WTC11 (cell line): ENCODE data around the gene FURIN. TPM values are rescaled to one million over a fixed set of nuclear protein-coding genes. Genes with fewer than 3 reads are reported as not detected.

Experiments used
- ATAC-seq: fragments of 200-7000 bp; cut with Tn5 transposase; 2 replicates; pipeline ENCODE4 v1.10.0; 2021; ENCODE audit warnings: mild to moderate bottlenecking, moderate library complexity
- CTCF ChIA-PET: fragments of 300-600 bp; sonication (Branson Sonifier 250); formaldehyde crosslinking; loops from one replicate; lab custom pipeline; 2021; ENCODE audit warnings: antibody characterized with exemption; lab: Charles Lee
- POLR2A ChIA-PET: fragments of 350-600 bp; sonication (Branson Sonifier 250); formaldehyde crosslinking; loops from one replicate; lab custom pipeline; 2021; ENCODE audit warnings: antibody characterized with exemption; lab: Charles Lee
- DNase-seq: peaks from one replicate; pipeline ENCODE4 v3.0.0; 2021; ENCODE audit warnings: low spot score
- H3K27ac Mint-ChIP-seq: 2 replicates; pipeline ENCODE4 v1.8.0; 2021; ENCODE audit warnings: mixed read lengths
- H3K27me3 Mint-ChIP-seq: 2 replicates; pipeline ENCODE4 v1.8.0; 2021; ENCODE audit warnings: low read depth, mild to moderate bottlenecking, moderate library complexity, mixed read lengths
- H3K36me3 Mint-ChIP-seq: 2 replicates; pipeline ENCODE4 v1.8.0; 2021; ENCODE audit warnings: mixed read lengths
- H3K4me1 Mint-ChIP-seq: 2 replicates; pipeline ENCODE4 v1.8.0; 2022; ENCODE audit warnings: mixed read lengths
- H3K4me3 Mint-ChIP-seq: 2 replicates; pipeline ENCODE4 v1.8.0; 2021; ENCODE audit warnings: mild to moderate bottlenecking, moderate library complexity, mixed read lengths
- H3K9me3 Mint-ChIP-seq: 2 replicates; pipeline ENCODE4 v1.8.0; 2021; ENCODE audit warnings: mixed read lengths
- JAZF1 ChIP-seq: fragments of 250-450 bp; sonication (Bioruptor Pico); IDR thresholded peaks from 2 replicates; pipeline ENCODE4 v1.9.0; 2021; ENCODE audit warnings: moderate library complexity, mild to moderate bottlenecking, inconsistent platforms
- MXD4 ChIP-seq: fragments of 250-450 bp; sonication (Bioruptor Pico); IDR thresholded peaks from 2 replicates; pipeline ENCODE4 v1.8.0; 2021; ENCODE audit warnings: mild to moderate bottlenecking, moderate library complexity, borderline replicate concordance
- NFATC4 ChIP-seq: fragments of 250-450 bp; sonication (Bioruptor Pico); IDR thresholded peaks from 2 replicates; pipeline ENCODE4 v1.9.0; 2021; ENCODE audit warnings: mild to moderate bottlenecking
- SP1 ChIP-seq: sonication (generic); formaldehyde crosslinking; conservative IDR thresholded peaks from 2 replicates; pipeline ENCODE4 v1.8.1; 2022; ENCODE audit warnings: missing genetic modification reagents
- TCF7 ChIP-seq: sonication (generic); formaldehyde crosslinking; IDR thresholded peaks from 2 replicates; pipeline ENCODE4 v1.8.0; 2022; ENCODE audit warnings: mild to moderate bottlenecking, low read depth, missing genetic modification reagents, moderate library complexity
- TP53 ChIP-seq: sonication (generic); formaldehyde crosslinking; IDR thresholded peaks from 2 replicates; pipeline ENCODE4 v1.8.1; 2023; ENCODE audit warnings: mild to moderate bottlenecking, missing genetic modification reagents
- ZBTB21 ChIP-seq: sonication (generic); formaldehyde crosslinking; IDR thresholded peaks from 2 replicates; pipeline ENCODE4 v1.8.1; 2023; ENCODE audit warnings: mild to moderate bottlenecking, missing genetic modification reagents, borderline replicate concordance
- ZNF121 ChIP-seq: sonication (generic); formaldehyde crosslinking; IDR thresholded peaks from 2 replicates; pipeline ENCODE4 v1.8.0; 2023; ENCODE audit warnings: missing genetic modification reagents
- total RNA-seq: library from RNA; stranded (reverse); gene quantifications from 3 replicates; pipeline ENCODE4 v1.2.3, GENCODE V29; 2021
- TF ChIP-seq, protein P1 (sequence below): sonication (generic); formaldehyde crosslinking; IDR thresholded peaks from 2 replicates; pipeline ENCODE4 v1.8.0; 2023; ENCODE audit warnings: missing genetic modification reagents, mild to moderate bottlenecking, borderline replicate concordance
- TF ChIP-seq, protein P2 (sequence below): sonication (generic); formaldehyde crosslinking; IDR thresholded peaks from 2 replicates; pipeline ENCODE4 v1.8.1; 2023; ENCODE audit warnings: mild to moderate bottlenecking, missing genetic modification reagents
- TF ChIP-seq, protein P3 (sequence below): fragments of 250-450 bp; sonication (Bioruptor Pico); IDR thresholded peaks from 2 replicates; pipeline ENCODE4 v1.9.0; 2021; ENCODE audit warnings: mild to moderate bottlenecking, borderline replicate concordance
- TF ChIP-seq, protein P4 (sequence below): sonication (generic); formaldehyde crosslinking; IDR thresholded peaks from 2 replicates; pipeline ENCODE4 v1.8.0; 2022; ENCODE audit warnings: mild to moderate bottlenecking, missing genetic modification reagents
- TF ChIP-seq, protein P5 (sequence below): sonication (generic); formaldehyde crosslinking; IDR thresholded peaks from 2 replicates; pipeline ENCODE4 v1.8.1; 2023; ENCODE audit warnings: mild to moderate bottlenecking, moderate library complexity, missing genetic modification reagents
- TF ChIP-seq, protein P6 (sequence below): sonication (generic); formaldehyde crosslinking; conservative IDR thresholded peaks from 2 replicates; pipeline ENCODE4 v1.8.1; 2022; ENCODE audit warnings: mild to moderate bottlenecking, missing genetic modification reagents
- TF ChIP-seq, protein P7 (sequence below): sonication (generic); formaldehyde crosslinking; IDR thresholded peaks from 2 replicates; pipeline ENCODE4 v1.8.0; 2022; ENCODE audit warnings: mild to moderate bottlenecking, missing genetic modification reagents
- TF ChIP-seq, protein P8 (sequence below): fragments of 250-450 bp; sonication (Bioruptor Pico); conservative IDR thresholded peaks from 2 replicates; pipeline ENCODE4 v1.9.0; 2021; ENCODE audit warnings: mild to moderate bottlenecking

Gene FURIN
- total RNA-seq, 1 experiment from 2014 or later = 46.3 TPM

DNA sequence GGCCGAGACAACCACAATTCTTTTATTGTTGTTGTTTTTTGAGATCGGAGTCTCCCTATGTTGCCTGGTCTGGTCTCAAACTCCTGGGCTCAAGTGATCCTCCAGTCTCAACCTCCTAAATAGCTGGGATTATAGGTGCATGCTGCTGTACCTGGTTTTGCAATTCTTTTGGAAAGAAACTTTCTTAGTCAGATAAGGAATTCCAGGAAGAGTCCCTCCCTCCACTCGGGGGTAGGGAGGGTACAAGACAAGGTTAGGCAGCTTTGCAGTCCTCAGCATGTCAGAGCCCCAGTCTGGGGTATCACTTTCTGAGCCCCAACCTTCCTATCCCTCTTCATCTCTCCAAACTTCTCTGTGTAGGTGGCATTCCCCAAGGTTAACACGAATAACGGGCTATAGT lies 33.8 kb upstream of the FURIN start:
- ATAC-seq (no peak), DNase-seq (no peak)
- no peak overlapping the region for H3K4me3 Mint-ChIP-seq
- ChIA-PET POLR2A (no interaction called here), CTCF (interaction anchor here (1.0 to 1.4 kb wide), 2 partner anchors 51 to 97 kb away, joined by 3 to 4 read pairs; partner anchors contain the start of gene HDDC3)
- no peak overlapping the region for H3K27ac Mint-ChIP-seq
- no peaks in the 10 kb centered on the region for H3K27me3 Mint-ChIP-seq
- H3K9me3 Mint-ChIP-seq = no peaks in the 10 kb centered on the region
- peaks cover 41% of the 10 kb centered on the region for H3K4me1 Mint-ChIP-seq
- no peaks in the 10 kb centered on the region for H3K36me3 Mint-ChIP-seq
- TF ChIP-seq, protein P1, sequence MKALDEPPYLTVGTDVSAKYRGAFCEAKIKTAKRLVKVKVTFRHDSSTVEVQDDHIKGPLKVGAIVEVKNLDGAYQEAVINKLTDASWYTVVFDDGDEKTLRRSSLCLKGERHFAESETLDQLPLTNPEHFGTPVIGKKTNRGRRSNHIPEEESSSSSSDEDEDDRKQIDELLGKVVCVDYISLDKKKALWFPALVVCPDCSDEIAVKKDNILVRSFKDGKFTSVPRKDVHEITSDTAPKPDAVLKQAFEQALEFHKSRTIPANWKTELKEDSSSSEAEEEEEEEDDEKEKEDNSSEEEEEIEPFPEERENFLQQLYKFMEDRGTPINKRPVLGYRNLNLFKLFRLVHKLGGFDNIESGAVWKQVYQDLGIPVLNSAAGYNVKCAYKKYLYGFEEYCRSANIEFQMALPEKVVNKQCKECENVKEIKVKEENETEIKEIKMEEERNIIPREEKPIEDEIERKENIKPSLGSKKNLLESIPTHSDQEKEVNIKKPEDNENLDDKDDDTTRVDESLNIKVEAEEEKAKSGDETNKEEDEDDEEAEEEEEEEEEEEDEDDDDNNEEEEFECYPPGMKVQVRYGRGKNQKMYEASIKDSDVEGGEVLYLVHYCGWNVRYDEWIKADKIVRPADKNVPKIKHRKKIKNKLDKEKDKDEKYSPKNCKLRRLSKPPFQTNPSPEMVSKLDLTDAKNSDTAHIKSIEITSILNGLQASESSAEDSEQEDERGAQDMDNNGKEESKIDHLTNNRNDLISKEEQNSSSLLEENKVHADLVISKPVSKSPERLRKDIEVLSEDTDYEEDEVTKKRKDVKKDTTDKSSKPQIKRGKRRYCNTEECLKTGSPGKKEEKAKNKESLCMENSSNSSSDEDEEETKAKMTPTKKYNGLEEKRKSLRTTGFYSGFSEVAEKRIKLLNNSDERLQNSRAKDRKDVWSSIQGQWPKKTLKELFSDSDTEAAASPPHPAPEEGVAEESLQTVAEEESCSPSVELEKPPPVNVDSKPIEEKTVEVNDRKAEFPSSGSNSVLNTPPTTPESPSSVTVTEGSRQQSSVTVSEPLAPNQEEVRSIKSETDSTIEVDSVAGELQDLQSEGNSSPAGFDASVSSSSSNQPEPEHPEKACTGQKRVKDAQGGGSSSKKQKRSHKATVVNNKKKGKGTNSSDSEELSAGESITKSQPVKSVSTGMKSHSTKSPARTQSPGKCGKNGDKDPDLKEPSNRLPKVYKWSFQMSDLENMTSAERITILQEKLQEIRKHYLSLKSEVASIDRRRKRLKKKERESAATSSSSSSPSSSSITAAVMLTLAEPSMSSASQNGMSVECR (CRISPR knock-in tag) = no peak
- TF ChIP-seq TP53 (no peak), MXD4 (CRISPR knock-in tag) (no peak), ZBTB21 (CRISPR knock-in tag) (no peak), SP1 (CRISPR knock-in tag) (no peak), ZNF121 (CRISPR knock-in tag) (no peak), NFATC4 (no peak), TCF7 (CRISPR knock-in tag) (no peak), JAZF1 (CRISPR knock-in tag) (no peak)
- TF ChIP-seq, protein P2, sequence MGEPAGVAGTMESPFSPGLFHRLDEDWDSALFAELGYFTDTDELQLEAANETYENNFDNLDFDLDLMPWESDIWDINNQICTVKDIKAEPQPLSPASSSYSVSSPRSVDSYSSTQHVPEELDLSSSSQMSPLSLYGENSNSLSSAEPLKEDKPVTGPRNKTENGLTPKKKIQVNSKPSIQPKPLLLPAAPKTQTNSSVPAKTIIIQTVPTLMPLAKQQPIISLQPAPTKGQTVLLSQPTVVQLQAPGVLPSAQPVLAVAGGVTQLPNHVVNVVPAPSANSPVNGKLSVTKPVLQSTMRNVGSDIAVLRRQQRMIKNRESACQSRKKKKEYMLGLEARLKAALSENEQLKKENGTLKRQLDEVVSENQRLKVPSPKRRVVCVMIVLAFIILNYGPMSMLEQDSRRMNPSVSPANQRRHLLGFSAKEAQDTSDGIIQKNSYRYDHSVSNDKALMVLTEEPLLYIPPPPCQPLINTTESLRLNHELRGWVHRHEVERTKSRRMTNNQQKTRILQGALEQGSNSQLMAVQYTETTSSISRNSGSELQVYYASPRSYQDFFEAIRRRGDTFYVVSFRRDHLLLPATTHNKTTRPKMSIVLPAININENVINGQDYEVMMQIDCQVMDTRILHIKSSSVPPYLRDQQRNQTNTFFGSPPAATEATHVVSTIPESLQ (CRISPR knock-in tag) = no peak
- TF ChIP-seq, protein P3, sequence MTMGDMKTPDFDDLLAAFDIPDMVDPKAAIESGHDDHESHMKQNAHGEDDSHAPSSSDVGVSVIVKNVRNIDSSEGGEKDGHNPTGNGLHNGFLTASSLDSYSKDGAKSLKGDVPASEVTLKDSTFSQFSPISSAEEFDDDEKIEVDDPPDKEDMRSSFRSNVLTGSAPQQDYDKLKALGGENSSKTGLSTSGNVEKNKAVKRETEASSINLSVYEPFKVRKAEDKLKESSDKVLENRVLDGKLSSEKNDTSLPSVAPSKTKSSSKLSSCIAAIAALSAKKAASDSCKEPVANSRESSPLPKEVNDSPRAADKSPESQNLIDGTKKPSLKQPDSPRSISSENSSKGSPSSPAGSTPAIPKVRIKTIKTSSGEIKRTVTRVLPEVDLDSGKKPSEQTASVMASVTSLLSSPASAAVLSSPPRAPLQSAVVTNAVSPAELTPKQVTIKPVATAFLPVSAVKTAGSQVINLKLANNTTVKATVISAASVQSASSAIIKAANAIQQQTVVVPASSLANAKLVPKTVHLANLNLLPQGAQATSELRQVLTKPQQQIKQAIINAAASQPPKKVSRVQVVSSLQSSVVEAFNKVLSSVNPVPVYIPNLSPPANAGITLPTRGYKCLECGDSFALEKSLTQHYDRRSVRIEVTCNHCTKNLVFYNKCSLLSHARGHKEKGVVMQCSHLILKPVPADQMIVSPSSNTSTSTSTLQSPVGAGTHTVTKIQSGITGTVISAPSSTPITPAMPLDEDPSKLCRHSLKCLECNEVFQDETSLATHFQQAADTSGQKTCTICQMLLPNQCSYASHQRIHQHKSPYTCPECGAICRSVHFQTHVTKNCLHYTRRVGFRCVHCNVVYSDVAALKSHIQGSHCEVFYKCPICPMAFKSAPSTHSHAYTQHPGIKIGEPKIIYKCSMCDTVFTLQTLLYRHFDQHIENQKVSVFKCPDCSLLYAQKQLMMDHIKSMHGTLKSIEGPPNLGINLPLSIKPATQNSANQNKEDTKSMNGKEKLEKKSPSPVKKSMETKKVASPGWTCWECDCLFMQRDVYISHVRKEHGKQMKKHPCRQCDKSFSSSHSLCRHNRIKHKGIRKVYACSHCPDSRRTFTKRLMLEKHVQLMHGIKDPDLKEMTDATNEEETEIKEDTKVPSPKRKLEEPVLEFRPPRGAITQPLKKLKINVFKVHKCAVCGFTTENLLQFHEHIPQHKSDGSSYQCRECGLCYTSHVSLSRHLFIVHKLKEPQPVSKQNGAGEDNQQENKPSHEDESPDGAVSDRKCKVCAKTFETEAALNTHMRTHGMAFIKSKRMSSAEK (CRISPR knock-in tag) = no peak
- TF ChIP-seq, protein P4, sequence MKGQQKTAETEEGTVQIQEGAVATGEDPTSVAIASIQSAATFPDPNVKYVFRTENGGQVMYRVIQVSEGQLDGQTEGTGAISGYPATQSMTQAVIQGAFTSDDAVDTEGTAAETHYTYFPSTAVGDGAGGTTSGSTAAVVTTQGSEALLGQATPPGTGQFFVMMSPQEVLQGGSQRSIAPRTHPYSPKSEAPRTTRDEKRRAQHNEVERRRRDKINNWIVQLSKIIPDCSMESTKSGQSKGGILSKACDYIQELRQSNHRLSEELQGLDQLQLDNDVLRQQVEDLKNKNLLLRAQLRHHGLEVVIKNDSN (CRISPR knock-in tag) = no peak
- TF ChIP-seq, protein P5, sequence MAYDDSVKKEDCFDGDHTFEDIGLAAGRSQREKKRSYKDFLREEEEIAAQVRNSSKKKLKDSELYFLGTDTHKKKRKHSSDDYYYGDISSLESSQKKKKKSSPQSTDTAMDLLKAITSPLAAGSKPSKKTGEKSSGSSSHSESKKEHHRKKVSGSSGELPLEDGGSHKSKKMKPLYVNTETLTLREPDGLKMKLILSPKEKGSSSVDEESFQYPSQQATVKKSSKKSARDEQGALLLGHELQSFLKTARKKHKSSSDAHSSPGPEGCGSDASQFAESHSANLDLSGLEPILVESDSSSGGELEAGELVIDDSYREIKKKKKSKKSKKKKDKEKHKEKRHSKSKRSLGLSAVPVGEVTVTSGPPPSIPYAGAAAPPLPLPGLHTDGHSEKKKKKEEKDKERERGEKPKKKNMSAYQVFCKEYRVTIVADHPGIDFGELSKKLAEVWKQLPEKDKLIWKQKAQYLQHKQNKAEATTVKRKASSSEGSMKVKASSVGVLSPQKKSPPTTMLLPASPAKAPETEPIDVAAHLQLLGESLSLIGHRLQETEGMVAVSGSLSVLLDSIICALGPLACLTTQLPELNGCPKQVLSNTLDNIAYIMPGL (CRISPR knock-in tag) = no peak
- TF ChIP-seq, protein P6, sequence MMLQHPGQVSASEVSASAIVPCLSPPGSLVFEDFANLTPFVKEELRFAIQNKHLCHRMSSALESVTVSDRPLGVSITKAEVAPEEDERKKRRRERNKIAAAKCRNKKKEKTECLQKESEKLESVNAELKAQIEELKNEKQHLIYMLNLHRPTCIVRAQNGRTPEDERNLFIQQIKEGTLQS (CRISPR knock-in tag) = no peak
- TF ChIP-seq, protein P7, sequence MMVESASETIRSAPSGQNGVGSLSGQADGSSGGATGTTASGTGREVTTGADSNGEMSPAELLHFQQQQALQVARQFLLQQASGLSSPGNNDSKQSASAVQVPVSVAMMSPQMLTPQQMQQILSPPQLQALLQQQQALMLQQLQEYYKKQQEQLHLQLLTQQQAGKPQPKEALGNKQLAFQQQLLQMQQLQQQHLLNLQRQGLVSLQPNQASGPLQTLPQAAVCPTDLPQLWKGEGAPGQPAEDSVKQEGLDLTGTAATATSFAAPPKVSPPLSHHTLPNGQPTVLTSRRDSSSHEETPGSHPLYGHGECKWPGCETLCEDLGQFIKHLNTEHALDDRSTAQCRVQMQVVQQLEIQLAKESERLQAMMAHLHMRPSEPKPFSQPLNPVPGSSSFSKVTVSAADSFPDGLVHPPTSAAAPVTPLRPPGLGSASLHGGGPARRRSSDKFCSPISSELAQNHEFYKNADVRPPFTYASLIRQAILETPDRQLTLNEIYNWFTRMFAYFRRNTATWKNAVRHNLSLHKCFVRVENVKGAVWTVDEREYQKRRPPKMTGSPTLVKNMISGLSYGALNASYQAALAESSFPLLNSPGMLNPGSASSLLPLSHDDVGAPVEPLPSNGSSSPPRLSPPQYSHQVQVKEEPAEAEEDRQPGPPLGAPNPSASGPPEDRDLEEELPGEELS (CRISPR knock-in tag) = no peak
- TF ChIP-seq, protein P8, sequence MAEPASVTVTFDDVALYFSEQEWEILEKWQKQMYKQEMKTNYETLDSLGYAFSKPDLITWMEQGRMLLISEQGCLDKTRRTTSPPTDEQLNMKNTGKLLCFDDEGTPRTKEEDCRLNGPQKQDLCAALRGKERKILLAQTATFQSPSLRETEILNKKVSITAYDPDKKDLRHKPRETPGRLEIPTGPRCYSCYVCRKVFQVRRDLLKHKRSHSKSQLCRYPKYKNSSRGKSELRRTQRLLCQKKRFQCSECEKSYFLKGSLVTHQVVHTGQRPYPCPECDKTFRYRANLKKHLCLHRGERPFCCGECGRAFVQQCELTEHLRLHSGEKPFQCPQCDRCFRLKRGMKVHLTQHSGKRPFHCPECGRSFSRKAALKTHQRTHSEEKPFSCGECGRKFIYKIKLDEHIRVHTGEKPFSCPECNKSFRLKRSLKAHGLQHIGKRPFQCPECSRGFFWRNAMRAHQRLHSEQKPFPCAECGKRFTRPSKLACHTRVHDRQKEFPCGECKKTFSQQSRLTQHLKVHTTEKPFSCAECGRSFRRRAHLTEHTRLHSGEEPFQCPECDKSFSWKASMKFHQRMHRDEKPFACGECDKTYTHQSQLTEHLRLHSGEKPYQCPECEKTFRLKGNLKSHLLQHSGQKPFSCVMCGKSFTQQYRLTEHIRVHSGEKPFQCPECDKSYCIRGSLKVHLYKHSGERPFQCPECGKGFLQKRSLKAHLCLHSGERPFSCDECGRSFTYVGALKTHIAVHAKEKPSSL = no peak
